ENCODE data around the gene HMGCS2.

Gene HMGCS2

GRCh38 chr1:119766374-119766794 is 2.3 kb downstream of the HMGCS2 start:
- no peak overlapping the region for H3K4me3 ChIP-seq (replicated peaks in 1 of 2; ENCODE audit: low read depth in 2 of 2, low read length in 2 of 2)
- TF ChIP-seq CTCF (IDR thresholded peaks at IDR 0.05; ENCODE audit: low read depth, low read length) = no peak
- no peak for DNase-seq (ENCODE audit: low read depth in 2 of 2)

DNA sequence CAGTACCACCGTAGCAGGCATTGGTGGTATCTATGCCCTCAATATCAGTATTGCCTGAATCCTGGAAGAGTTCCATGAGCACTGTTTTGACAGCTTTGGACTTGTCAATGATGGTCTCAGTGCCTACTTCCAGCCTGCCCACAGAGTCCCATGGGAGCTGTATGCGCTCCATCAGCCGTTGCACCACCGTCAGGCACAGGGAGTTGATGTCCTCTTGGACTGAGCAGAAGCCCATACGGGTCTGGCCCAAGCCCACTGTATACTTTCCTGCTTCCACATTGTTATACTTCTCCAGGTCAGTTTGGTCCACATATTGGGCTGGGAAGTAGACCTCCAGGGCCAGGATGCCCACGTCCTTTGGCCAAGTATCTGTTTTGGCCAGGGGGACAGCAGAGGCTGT is 4.5 kb downstream of the HMGCS2 start:
- DNase-seq (ENCODE audit: low read depth in 2 of 2) = no peak
- TF ChIP-seq CTCF (IDR thresholded peaks at IDR 0.05; ENCODE audit: low read depth, low read length) = no peak
- H3K4me3 ChIP-seq (replicated peaks in 1 of 2; ENCODE audit: low read depth in 2 of 2, low read length in 2 of 2) = no peak overlapping the region

DNA sequence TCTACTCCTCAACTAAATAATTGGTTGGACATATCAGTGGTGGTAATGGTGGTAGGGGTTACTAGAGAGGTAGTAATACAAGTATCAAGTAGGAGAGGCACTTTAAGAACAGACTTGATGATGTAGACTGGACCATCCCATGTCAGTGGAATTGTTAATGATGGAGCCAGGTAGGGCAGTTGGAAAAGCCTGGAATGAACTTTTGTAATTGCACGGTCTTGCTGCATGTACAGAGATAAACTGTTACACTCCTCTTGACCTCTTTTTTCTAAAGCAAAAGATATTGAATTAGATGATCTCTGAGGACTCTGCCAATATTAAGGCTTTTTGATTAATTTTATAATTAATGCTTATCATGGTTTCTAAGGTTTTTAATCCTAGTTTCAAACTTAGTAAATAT is 5.8 kb downstream of the HMGCS2 start:
- no peak for TF ChIP-seq CTCF (IDR thresholded peaks at IDR 0.05; ENCODE audit: low read depth, low read length)
- no peak overlapping the region for H3K4me3 ChIP-seq (replicated peaks in 1 of 2; ENCODE audit: low read depth in 2 of 2, low read length in 2 of 2)
- no peak for DNase-seq (ENCODE audit: low read depth in 2 of 2)

DNA sequence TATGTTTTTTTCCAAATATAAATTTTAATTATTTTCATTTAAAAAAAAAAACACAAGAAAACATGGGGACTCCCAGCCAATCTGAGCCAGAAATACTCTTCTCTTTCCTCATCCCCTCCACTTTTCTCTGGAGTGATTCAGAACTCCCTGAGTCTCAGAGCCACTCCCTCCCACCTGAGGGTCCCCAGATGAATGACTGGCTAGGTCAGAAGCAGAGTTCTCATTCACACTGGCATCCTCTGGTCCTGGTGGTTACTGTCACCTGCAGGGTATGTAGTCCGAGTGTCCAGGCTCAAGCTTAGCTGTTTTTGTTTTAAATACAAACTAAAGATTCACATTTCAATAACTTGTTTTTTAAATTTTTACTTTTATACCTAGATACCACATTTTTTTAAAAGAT is 6.3 kb downstream of the HMGCS2 start:
- H3K4me3 ChIP-seq (replicated peaks in 1 of 2; ENCODE audit: low read depth in 2 of 2, low read length in 2 of 2) = no peak overlapping the region
- no peak for TF ChIP-seq CTCF (IDR thresholded peaks at IDR 0.05; ENCODE audit: low read depth, low read length)
- no peak for DNase-seq (ENCODE audit: low read depth in 2 of 2)

DNA sequence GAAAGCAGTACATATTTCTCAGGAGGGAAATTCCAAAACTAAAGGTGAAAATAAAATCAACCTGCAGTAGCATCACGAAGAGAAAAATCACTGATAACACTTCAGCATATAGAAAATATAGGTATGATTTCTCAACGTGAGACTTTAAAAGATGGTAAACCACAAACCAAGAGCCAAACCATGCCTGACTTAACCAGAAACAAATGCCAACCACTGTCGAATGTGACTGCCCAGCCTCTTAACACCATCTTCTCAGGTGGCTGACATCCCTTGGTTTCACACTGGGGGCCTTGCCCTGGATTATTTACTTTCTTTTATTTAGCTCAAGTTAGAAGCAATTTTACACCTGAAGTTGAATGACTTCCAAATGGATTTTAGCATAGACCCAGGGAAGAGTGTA is 10.1 kb downstream of the HMGCS2 start:
- no peak for DNase-seq (ENCODE audit: low read depth in 2 of 2)

DNA sequence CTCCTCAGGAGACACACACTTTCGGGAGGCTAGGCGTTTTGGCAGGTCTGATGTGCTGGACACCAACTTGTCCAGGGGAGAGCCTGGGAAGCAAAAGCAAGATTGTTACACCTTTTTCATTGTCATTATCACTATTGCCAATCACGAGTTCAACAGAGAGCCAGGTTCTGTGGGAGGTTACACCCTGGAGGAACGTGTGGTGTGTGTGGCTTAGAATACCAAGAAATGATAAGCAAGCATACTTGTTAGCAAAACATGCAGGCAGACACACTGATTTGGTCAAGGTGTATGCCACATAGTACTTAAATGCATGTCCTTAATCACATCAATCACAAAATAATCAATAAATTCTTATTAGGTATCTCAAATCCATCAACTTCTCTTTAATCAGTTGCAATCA is 16.1 kb downstream of the HMGCS2 start:
- no peak for DNase-seq (ENCODE audit: low read depth in 2 of 2)
- no peak for TF ChIP-seq CTCF (IDR thresholded peaks at IDR 0.05; ENCODE audit: low read depth, low read length)

More for the DNA sequence above, 10.1 kb downstream of the HMGCS2 start:
- no peak for TF ChIP-seq CTCF (IDR thresholded peaks at IDR 0.05; ENCODE audit: low read depth, low read length)
- no peak overlapping the region for H3K4me3 ChIP-seq (replicated peaks in 1 of 2; ENCODE audit: low read depth in 2 of 2, low read length in 2 of 2)

DNA sequence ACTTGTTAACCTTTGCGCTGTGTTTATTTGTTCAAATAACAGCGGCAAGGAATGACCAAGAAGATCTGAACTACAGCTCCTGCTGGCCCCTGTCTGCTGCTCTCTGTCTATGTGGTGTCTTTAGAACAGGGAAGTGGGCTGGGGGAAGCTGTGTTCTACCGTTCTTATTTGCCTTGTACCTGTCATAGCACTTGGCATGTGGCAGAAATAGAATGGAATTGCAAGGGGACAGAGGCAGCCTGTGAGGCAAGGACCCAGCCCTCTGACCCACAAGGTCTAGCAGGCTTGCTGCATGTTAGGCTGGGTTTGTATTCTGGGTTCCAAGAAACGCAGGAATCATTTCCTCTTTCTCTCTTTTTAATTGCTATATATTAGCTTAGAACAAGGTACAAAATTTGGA is 20.7 kb downstream of the HMGCS2 start:
- DNase-seq (ENCODE audit: low read depth in 2 of 2) = no peak
- no peak for TF ChIP-seq CTCF (IDR thresholded peaks at IDR 0.05; ENCODE audit: low read depth, low read length)
- no peak overlapping the region for H3K4me3 ChIP-seq (replicated peaks in 1 of 2; ENCODE audit: low read depth in 2 of 2, low read length in 2 of 2)

More for the DNA sequence above, 16.1 kb downstream of the HMGCS2 start:
- H3K4me3 ChIP-seq (replicated peaks in 1 of 2; ENCODE audit: low read depth in 2 of 2, low read length in 2 of 2) = no peak overlapping the region

Data from cardiac fibroblast (primary cell).